NT2/D1 (cell line): Measurements from ENCODE around the gene SPATA20.

Experiments
- SUZ12 ChIP-seq: IDR thresholded peaks from 2 replicates; pipeline ENCODE4 v1.6.1; 2011; ENCODE audit not compliant: insufficient read length, insufficient read depth; ENCODE audit errors: extremely low read depth
- YY1 ChIP-seq: IDR thresholded peaks from 2 replicates; pipeline ENCODE4 v1.6.1; 2011; ENCODE audit not compliant: insufficient read length, insufficient read depth
- ZNF274 ChIP-seq: IDR thresholded peaks from 2 replicates; pipeline ENCODE4 v1.6.1; 2011; ENCODE audit warnings: mild to moderate bottlenecking, low read depth, low read length

DNA sequence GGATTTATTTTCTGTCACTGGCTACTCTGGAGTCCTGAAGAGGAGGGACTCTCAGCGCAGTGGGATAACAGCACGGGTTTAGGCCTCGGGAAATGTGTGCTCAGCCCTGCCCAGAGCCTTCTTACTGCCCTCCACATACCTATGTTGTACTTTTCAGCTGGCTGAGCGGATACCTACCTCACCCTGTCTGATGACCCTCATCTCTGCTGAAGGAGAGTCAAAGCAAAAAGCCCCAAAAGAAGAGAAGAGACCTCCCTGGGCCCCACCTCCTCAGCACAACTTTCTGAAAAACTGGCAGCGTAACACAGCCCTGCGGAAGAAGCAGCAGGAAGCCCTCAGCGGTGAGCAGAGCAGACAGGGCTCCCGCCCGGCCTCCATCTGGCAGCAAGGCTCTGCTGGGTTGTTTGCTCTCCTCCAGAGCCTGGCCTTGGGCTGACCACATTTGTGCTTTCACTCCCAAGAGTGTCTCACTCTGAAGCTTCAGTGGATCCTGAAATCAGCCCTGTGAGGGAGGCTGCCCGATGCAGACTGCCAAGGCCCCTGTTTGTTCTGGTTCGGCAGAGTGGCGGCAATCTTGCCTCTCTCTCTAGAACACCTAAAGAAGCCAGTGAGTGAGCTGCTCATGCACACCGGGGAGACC lies 28.5 kb upstream of the SPATA20 start:
- TF ChIP-seq SUZ12: no peak
- TF ChIP-seq ZNF274: no peak
- TF ChIP-seq YY1: no peak
